Measurements from ENCODE around the gene ABTB2. TPM values are rescaled to one million over a fixed set of nuclear protein-coding genes. Genes with fewer than 3 reads are reported as not detected.

Gene ABTB2
- total and polyA plus RNA-seq, 2 experiments from 2014 or later, result 2.6 to 12.1 TPM

- TF ChIP-seq ZNF331 (CRISPR knock-in tag; IDR thresholded peaks at IDR 0.05; ENCODE audit: low read depth), result no peak
- TF ChIP-seq ETS1 (IDR thresholded peaks at IDR 0.05), result no peak
- no peak for TF ChIP-seq JUNB (IDR thresholded peaks at IDR 0.05; ENCODE audit: unreplicated experiment)
- TF ChIP-seq EZH2 (IDR thresholded peaks at IDR 0.05; ENCODE audit: low read depth, unreplicated experiment), result no peak
- TF ChIP-seq ZNF114 (CRISPR knock-in tag; IDR thresholded peaks at IDR 0.05), result no peak
- TF ChIP-seq STAT1 (IDR thresholded peaks at IDR 0.05; ENCODE audit: unreplicated experiment), result no peak
- TF ChIP-seq, protein P1, sequence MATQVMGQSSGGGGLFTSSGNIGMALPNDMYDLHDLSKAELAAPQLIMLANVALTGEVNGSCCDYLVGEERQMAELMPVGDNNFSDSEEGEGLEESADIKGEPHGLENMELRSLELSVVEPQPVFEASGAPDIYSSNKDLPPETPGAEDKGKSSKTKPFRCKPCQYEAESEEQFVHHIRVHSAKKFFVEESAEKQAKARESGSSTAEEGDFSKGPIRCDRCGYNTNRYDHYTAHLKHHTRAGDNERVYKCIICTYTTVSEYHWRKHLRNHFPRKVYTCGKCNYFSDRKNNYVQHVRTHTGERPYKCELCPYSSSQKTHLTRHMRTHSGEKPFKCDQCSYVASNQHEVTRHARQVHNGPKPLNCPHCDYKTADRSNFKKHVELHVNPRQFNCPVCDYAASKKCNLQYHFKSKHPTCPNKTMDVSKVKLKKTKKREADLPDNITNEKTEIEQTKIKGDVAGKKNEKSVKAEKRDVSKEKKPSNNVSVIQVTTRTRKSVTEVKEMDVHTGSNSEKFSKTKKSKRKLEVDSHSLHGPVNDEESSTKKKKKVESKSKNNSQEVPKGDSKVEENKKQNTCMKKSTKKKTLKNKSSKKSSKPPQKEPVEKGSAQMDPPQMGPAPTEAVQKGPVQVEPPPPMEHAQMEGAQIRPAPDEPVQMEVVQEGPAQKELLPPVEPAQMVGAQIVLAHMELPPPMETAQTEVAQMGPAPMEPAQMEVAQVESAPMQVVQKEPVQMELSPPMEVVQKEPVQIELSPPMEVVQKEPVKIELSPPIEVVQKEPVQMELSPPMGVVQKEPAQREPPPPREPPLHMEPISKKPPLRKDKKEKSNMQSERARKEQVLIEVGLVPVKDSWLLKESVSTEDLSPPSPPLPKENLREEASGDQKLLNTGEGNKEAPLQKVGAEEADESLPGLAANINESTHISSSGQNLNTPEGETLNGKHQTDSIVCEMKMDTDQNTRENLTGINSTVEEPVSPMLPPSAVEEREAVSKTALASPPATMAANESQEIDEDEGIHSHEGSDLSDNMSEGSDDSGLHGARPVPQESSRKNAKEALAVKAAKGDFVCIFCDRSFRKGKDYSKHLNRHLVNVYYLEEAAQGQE (IDR thresholded peaks at IDR 0.05; ENCODE audit: unreplicated experiment), result no peak
- TF ChIP-seq NANOG (IDR thresholded peaks at IDR 0.05; ENCODE audit: borderline replicate concordance), result no peak
- no peak for TF ChIP-seq EZH2phosphoT487 (IDR thresholded peaks at IDR 0.05; ENCODE audit: unreplicated experiment)
- no peak for TF ChIP-seq ZNF462 (CRISPR knock-in tag; IDR thresholded peaks at IDR 0.05)
- TF ChIP-seq POLR2AphosphoS5 (IDR thresholded peaks at IDR 0.05; ENCODE audit: low read depth), result no peak
- no peak for TF ChIP-seq CTCF (conservative IDR thresholded peaks at IDR 0.05; ENCODE audit: low read depth in 2 of 2)
- no peaks in the 10 kb centered on the region; the same call in 2 of the 3 replicates for H3K9me3 Mint-ChIP-seq
- no peak overlapping the region for H2AFZ ChIP-seq
- no peaks in the 10 kb centered on the region for H3F3A ChIP-seq (replicated peaks; ENCODE audit: low read depth)
- DNase-seq (ENCODE audit: low spot score), result no peak
- H3K27ac ChIP-seq (ENCODE audit: low read depth), result no peak overlapping the region
- no peaks in the 10 kb centered on the region for H3K36me3 ChIP-seq (ENCODE audit: insufficient read depth)
- peaks cover 51% of the 10 kb centered on the region for H3K4me1 Mint-ChIP-seq
- H3K27me3 ChIP-seq (ENCODE audit: insufficient read depth), result no peaks in the 10 kb centered on the region
- H3K27me3 Mint-ChIP-seq (ENCODE audit: insufficient read depth, low read depth, poor library complexity), result peaks cover 10% of the 10 kb centered on the region
- no peaks in the 10 kb centered on the region for H4K20me1 ChIP-seq (replicated peaks; ENCODE audit: insufficient read depth)
- H3K79me2 ChIP-seq (replicated peaks; ENCODE audit: insufficient read depth), result peaks cover 4% of the 10 kb centered on the region; the same call in 1 of the 2 replicates
- no peak overlapping the region for H3K4me3 ChIP-seq
- H3K4me3 Mint-ChIP-seq, result no peak overlapping the region
- H3K27ac Mint-ChIP-seq, result no peak overlapping the region
- H3K9me2 ChIP-seq (ENCODE audit: insufficient read depth), result no peaks in the 10 kb centered on the region
- H3K36me3 Mint-ChIP-seq (ENCODE audit: low read depth), result no peaks in the 10 kb centered on the region
- H3K4me1 ChIP-seq (ENCODE audit: insufficient read depth), result peaks cover 31% of the 10 kb centered on the region
- no peak overlapping the region for H3K4me2 ChIP-seq
- ATAC-seq, result no peak
Measured at GRCh38 chr11:34305780-34306179, 52.0 kb downstream of the ABTB2 start.

Data from GM23338 (cell line).